Activated CD4-positive, alpha-beta T cell treated with anti-CD3 and anti-CD28 coated beads, Interleukin-2, amount 10 ng/mL, durations not matched to agents 7 days and 5 days (primary cell): Measurements from ENCODE around the gene BACH2. TPM values are rescaled to one million over a fixed set of nuclear protein-coding genes. Genes with fewer than 3 reads are reported as not detected.
A peak's percentile ranks its signal among the peaks of the same experiment; 100 is the strongest.

ENCODE experiments used
- CTCF ChIA-PET: fragments of 350-600 bp; sonication (Branson Sonifier 250); formaldehyde crosslinking; loops from one replicate; lab custom pipeline; 2021; ENCODE audit warnings: antibody characterized with exemption; lab: Charles Lee
- POLR2A ChIA-PET: fragments of 350-600 bp; sonication (Branson Sonifier 250); formaldehyde crosslinking; loops from one replicate; lab custom pipeline; 2021; ENCODE audit warnings: antibody characterized with exemption; lab: Charles Lee
- DNase-seq: peaks from one replicate; pipeline ENCODE4 v3.0.0-alpha.2; 2020
- H3K27ac Mint-ChIP-seq: one replicate; pipeline ENCODE4 v1.8.0; 2021; ENCODE audit warnings: mild to moderate bottlenecking, moderate library complexity, mixed read lengths
- H3K27me3 Mint-ChIP-seq: one replicate; pipeline ENCODE4 v1.8.0; 2021; ENCODE audit warnings: mixed read lengths
- H3K36me3 Mint-ChIP-seq: one replicate; pipeline ENCODE4 v1.8.0; 2021; ENCODE audit warnings: low read depth, mixed read lengths
- H3K4me1 Mint-ChIP-seq: one replicate; pipeline ENCODE4 v1.8.0; 2021; ENCODE audit warnings: mixed read lengths
- H3K4me3 Mint-ChIP-seq: one replicate; pipeline ENCODE4 v1.8.0; 2021; ENCODE audit warnings: mild to moderate bottlenecking, moderate library complexity, mixed read lengths
- H3K9me3 Mint-ChIP-seq: one replicate; pipeline ENCODE4 v1.8.0; 2021; ENCODE audit warnings: mixed read lengths
- total RNA-seq, 2 experiments: library from RNA; stranded (reverse); gene quantifications; one replicate each; pipeline ENCODE4 v1.2.3, GENCODE V29; 2021

Gene BACH2
- total RNA-seq, 2 experiments from 2014 or later, result 59.4 to 61.6 TPM

DNA sequence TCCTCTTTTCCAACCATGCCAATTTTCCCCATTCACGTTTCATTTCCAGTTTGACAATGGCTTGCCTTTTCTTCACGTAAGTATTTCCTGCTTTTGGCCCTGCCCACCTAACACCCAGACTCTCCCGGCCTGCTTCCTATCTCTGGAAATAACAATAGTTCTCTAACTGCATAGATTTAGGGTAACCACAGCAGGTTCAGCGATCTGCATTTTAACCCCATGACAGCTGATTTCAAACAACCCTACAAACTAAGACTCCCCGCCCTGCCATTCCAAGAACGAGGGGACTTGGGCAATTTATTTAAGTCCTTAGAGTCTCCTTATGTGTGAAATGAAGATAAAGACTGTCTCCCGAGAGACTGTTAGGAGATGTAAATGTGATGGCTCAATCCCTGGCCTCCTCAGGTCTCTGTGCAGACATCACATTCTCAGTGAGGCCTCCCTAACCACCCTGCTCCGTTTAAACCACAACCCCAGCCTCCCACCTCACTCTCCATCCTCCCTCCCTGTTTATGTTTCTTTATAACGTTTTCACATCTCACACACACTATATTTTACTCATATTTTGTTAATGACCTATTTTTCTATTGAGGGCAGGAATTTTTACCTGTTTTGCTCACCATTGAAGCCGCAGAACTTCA is 267.5 kb downstream of the BACH2 start:
- CTCF ChIA-PET, result interaction anchor here (0.8 to 1.5 kb wide), 3 partner anchors 25 to 89 kb away, joined by 3 to 4 read pairs (median 4); no protein-coding TSS in a partner anchor
- peaks cover 12% of the 10 kb centered on the region for H3K9me3 Mint-ChIP-seq
- POLR2A ChIA-PET, result no interaction called here
- H3K4me1 Mint-ChIP-seq, result peaks cover 70% of the 10 kb centered on the region
- peak overlapping the region; percentile 26 for H3K4me3 Mint-ChIP-seq
- H3K27ac Mint-ChIP-seq, result peak overlapping the region; percentile 63
- H3K36me3 Mint-ChIP-seq, result peaks cover 63% of the 10 kb centered on the region
- no peaks in the 10 kb centered on the region for H3K27me3 Mint-ChIP-seq
- no peak for DNase-seq

DNA sequence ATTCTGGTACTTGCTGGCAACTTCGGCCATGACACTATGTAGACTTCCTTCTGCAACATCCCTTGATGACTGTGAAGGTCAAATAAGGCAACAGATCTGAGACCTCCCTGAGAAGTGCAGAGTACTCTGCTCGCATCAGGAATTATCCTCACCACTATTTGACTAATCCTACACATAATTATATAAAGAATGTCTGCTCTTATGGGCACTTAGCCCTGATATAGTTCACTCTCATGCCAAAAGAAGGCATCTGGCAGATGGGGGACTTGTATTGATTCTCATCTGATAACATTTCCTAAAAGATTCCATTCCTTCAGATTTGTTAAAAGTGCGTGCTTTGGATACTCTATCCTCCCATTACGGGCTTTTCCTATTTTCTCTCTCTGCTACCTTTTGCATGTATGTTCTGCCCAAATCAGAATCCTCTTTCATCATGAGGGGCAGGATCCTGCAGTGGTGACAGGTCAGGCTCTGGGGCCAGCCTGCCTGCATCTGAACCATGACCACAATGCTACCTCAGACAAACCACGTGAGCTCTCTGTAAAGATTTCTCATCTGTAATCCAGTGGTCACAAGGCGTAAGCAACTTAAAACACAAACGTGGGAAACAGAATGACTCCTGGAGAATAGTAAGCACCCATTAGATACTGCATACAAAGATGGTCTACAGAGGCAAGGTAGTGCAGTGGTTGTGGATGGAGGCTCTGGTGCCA is 268.4 kb downstream of the BACH2 start:
- Mint-ChIP-seq H3K9me3 (peaks cover 16% of the 10 kb centered on the region), H3K4me1 (peaks cover 69% of the 10 kb centered on the region), H3K4me3 (no peak overlapping the region), H3K27me3 (no peaks in the 10 kb centered on the region), H3K36me3 (peaks cover 64% of the 10 kb centered on the region), H3K27ac (peak overlapping the region; percentile 19)
- peak; percentile 22 for DNase-seq
- ChIA-PET CTCF (interaction anchor here (0.8 to 1.2 kb wide), 2 partner anchors 26 to 88 kb away, joined by 3 to 4 read pairs; no protein-coding TSS in a partner anchor), POLR2A (no interaction called here)

DNA sequence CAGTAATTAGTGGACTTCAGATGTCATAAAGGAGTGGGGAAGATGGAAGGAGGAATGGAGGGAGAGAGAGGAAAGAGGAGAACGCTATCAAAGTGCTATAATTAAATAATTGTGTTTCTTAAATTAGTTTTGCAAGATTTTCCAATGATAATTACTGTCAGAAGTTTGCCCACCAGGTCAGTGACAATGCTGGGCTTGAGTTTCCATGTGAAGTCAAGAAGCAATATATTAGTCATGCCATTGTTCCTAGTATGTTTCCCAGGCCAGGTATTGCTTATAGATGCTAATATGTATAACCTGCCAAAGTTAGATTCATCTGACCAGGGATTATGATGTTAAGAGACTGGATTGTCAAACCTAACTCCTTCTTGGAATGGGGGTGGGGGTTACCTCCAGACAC is 270.4 kb downstream of the BACH2 start:
- no peak for DNase-seq
- Mint-ChIP-seq H3K9me3 (peaks cover 16% of the 10 kb centered on the region), H3K4me3 (no peak overlapping the region), H3K27me3 (no peaks in the 10 kb centered on the region), H3K27ac (no peak overlapping the region), H3K36me3 (peaks cover 65% of the 10 kb centered on the region), H3K4me1 (peaks cover 69% of the 10 kb centered on the region)
- ChIA-PET CTCF (no interaction called here), POLR2A (no interaction called here)

DNA sequence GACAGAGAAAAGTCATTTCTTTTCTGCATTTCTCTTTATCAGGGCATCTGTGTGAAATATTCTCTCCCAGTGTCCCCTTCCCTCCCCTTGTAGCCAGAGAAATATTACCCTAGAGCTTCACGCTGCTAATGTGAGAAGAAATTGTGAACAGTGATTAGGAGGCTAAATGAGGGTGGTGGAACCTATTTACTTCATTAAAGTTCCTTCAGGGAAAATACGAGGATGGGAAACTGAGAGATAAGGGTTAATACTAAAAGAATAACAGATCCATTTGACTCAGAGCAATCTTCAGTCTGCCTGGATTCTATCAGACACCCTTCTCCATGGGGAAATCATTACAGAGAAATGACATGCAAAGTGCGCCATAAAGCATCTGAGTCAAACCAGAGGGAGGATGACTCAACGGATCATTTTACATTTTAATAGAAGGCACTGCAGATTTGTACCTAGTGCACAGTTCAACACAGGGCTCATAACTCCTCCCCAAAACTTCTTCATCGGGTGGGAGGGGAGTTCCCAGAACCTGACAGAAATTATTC is 271.1 kb downstream of the BACH2 start:
- Mint-ChIP-seq H3K4me1 (peaks cover 69% of the 10 kb centered on the region), H3K4me3 (no peak overlapping the region), H3K27ac (no peak overlapping the region), H3K27me3 (no peaks in the 10 kb centered on the region), H3K36me3 (peaks cover 71% of the 10 kb centered on the region), H3K9me3 (peaks cover 19% of the 10 kb centered on the region)
- DNase-seq, result no peak
- POLR2A ChIA-PET, result no interaction called here
- CTCF ChIA-PET, result no interaction called here

DNA sequence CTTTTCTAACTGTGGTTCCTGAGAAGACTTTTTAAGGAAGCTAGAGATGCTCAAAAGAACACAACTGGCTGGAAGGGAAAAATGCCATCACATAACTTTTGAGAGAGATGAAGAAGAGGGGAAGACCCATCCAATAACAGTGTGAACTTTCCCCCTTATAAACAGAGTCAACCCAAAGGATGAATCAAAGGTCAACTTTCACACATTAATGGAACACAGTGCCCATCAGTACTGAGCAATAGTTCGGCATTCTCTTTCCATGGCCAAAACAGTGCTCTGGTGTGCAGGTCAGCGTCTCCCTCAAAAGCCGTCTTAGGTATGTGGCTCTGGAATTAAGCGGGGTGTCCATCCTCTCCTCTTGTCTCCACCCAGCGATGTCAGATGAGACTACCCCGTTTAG is 272.0 kb downstream of the BACH2 start:
- ChIA-PET CTCF (no interaction called here), POLR2A (no interaction called here)
- Mint-ChIP-seq H3K36me3 (peaks cover 71% of the 10 kb centered on the region), H3K4me3 (no peak overlapping the region), H3K4me1 (peaks cover 63% of the 10 kb centered on the region), H3K27me3 (no peaks in the 10 kb centered on the region), H3K27ac (no peak overlapping the region), H3K9me3 (peaks cover 23% of the 10 kb centered on the region)
- DNase-seq, result no peak

DNA sequence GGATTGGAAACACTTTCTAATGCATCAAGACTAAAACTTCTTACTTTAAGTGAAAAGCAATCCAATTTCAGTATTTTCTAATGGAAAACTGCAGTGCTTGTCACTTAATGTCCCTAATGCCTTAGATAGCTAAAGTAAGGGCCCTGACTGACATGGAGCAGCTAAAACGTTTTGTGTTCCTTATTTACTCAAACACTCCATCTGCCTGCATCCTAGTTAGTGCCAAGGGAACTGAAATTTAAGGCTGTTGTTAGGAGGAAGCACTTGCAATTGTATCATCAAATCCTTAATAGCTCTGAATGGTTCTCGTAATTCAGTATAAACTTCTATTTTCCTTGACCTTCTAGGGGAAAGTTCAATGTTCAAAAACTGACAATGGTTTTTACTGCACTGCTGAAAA is 274.9 kb downstream of the BACH2 start:
- Mint-ChIP-seq H3K4me1 (peaks cover 49% of the 10 kb centered on the region), H3K27ac (no peak overlapping the region)
- POLR2A ChIA-PET, result no interaction called here

DNA sequence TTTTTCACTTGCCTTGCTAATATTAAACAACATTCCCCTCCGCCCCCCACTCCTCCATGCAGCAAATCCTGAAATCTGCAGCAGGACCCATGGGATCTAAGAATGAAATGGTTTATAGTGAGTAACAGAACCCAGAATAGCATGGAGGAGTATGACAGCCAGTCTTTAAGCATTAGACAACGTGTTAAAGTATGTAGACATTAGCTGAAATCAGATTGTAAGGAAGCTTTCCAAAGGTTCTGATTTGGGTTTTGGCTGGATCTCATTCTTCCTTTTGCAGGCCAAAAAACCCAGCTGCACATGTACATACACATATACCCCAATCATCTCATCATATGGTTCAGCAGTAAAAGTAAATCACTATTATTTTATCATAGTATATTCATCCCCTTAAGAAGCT is 275.9 kb downstream of the BACH2 start:
- H3K4me1 Mint-ChIP-seq, result peaks cover 40% of the 10 kb centered on the region
- POLR2A ChIA-PET, result no interaction called here
- no peak overlapping the region for H3K4me3 Mint-ChIP-seq
- H3K27me3 Mint-ChIP-seq, result no peaks in the 10 kb centered on the region
- no peak for DNase-seq
- H3K36me3 Mint-ChIP-seq, result peaks cover 81% of the 10 kb centered on the region
- CTCF ChIA-PET, result interaction anchor here (0.6 to 1.6 kb wide), 3 partner anchors 13 to 80 kb away, joined by 3 to 4 read pairs (median 3); no protein-coding TSS in a partner anchor
- no peak overlapping the region for H3K27ac Mint-ChIP-seq
- H3K9me3 Mint-ChIP-seq, result peaks cover 38% of the 10 kb centered on the region

More for the DNA sequence above, 274.9 kb downstream of the BACH2 start:
- H3K9me3 Mint-ChIP-seq, result peaks cover 37% of the 10 kb centered on the region
- no peaks in the 10 kb centered on the region for H3K27me3 Mint-ChIP-seq
- H3K36me3 Mint-ChIP-seq, result peaks cover 79% of the 10 kb centered on the region
- no peak for DNase-seq
- CTCF ChIA-PET, result interaction anchor here (1.3 kb wide), 1 partner anchor 15 kb away, joined by 4 read pairs; no protein-coding TSS in a partner anchor
- H3K4me3 Mint-ChIP-seq, result no peak overlapping the region

DNA sequence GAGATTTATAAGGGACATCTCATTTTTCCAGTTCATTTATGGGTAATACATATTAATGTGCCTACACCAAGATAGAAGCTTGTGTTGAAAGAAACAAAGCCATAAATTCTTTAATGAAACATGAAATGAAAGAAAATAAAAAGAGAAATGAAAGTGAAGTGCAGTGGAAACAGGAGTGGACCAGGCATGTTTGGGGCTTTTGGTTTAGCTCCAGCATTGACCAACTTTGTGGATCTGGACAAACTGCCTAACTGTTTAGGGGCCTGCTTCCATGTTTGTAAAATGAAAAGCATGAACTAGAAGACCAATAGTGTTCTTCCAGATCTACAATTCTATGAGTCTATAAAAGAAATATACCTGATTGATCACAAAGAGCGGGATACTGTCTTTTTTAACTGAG is 277.4 kb downstream of the BACH2 start:
- DNase-seq, result no peak
- CTCF ChIA-PET, result interaction anchor here (1.1 to 1.4 kb wide), 2 partner anchors 16 to 34 kb away, joined by 4 to 7 read pairs; no protein-coding TSS in a partner anchor
- POLR2A ChIA-PET, result no interaction called here
- Mint-ChIP-seq H3K4me1 (peaks cover 29% of the 10 kb centered on the region), H3K36me3 (peaks cover 72% of the 10 kb centered on the region), H3K4me3 (no peak overlapping the region), H3K27me3 (no peaks in the 10 kb centered on the region), H3K9me3 (peaks cover 34% of the 10 kb centered on the region), H3K27ac (no peak overlapping the region)

DNA sequence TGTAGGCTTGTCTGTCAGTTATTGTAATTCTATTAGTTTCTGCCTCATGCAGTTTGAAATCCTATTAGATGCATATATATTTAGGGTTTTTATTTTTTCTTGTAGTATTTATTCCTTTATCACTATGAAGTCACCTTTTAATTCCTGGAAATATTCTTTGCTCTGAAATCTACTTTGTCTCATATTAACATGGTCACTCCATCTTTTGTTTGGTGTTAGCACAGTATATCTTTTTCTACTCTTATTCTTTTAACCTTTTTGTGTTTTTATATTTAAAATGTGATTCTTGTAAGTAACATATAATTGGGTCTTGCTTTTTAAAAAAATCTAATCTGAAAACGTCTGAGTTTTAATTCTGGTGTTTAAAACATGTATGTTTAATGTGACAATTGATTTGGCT is 280.8 kb downstream of the BACH2 start:
- H3K4me1 Mint-ChIP-seq, result peaks cover 35% of the 10 kb centered on the region
- peaks cover 65% of the 10 kb centered on the region for H3K36me3 Mint-ChIP-seq
- DNase-seq, result no peak
- ChIA-PET POLR2A (no interaction called here), CTCF (no interaction called here)
- peaks cover 25% of the 10 kb centered on the region for H3K9me3 Mint-ChIP-seq
- no peaks in the 10 kb centered on the region for H3K27me3 Mint-ChIP-seq
- no peak overlapping the region for H3K4me3 Mint-ChIP-seq
- no peak overlapping the region for H3K27ac Mint-ChIP-seq

DNA sequence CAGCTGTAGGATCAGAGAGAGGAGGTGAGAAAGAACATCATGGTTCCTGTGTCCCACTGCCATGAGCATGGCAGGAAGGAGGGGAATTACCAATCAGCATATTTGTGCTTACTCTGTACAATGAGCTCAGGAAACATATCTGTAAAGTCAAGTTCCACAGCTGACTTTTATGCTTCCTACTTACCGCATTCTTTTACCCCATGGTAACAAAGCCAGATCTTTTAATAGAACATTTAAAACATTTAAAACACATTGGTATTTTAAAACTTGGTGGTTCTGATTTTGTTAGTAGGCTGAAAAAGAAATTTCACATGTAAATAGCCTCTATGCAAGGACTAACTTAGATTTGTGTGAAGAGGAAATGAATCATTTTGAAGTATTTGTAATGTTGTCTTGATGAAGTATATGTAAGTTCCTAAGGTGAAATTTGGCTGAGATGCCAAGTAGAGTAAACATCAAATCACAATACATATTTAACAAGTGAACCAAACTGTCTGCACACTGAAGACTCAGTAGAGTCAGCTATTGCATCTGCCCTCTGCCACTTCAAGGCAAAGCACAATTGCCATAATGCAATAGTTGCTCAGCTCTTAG is 287.6 kb downstream of the BACH2 start:
- Mint-ChIP-seq H3K36me3 (peaks cover 66% of the 10 kb centered on the region), H3K27me3 (no peaks in the 10 kb centered on the region), H3K4me3 (no peak overlapping the region), H3K27ac (peak overlapping the region; percentile 48), H3K4me1 (peaks cover 54% of the 10 kb centered on the region), H3K9me3 (no peaks in the 10 kb centered on the region)
- no peak for DNase-seq
- ChIA-PET POLR2A (no interaction called here), CTCF (interaction anchor here (0.6 to 1.3 kb wide), 3 partner anchors 35 to 940 kb away, joined by 3 to 6 read pairs (median 3); no protein-coding TSS in a partner anchor)

DNA sequence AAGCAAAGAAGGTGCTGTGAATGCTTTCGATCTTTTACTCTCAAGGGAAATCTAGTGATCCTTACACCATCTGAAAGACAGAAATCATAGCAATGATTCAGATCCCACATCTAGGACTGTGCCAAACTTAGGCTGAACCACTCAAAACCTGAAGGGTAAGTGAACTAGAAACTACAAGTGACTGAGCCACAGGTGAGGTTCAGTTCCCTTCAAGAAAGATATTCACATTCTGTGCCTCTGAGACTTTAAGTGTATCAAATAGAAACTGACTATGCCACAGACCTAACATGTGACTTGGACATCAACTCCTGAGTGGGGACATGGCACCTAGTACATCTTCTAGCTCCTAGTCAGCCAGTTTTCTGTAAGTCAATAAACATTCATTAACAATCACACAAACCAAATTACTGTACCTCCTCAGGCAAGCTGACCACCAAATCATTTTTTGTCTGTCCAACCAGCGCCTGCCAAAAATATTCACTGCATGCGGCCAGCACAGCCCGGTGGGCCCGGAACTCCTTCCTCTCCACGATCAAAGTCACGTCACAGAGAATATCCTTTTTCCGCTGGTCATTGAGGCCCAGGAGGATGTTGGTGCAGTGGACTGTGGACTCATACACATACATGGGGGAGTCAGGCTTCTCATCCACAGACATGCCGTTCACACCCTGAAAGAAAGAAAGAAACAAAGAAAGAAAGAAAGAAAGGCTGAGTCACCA is 288.3 kb downstream of the BACH2 start:
- peaks cover 62% of the 10 kb centered on the region for H3K36me3 Mint-ChIP-seq
- no peaks in the 10 kb centered on the region for H3K27me3 Mint-ChIP-seq
- no peak for DNase-seq

More for the DNA sequence above, 288.3 kb downstream of the BACH2 start:
- CTCF ChIA-PET, result interaction anchor here (0.6 to 1.3 kb wide), 3 partner anchors 36 to 940 kb away, joined by 3 to 6 read pairs (median 5); no protein-coding TSS in a partner anchor
- Mint-ChIP-seq H3K27ac (peak overlapping the region; percentile 48), H3K9me3 (no peaks in the 10 kb centered on the region), H3K4me1 (peaks cover 52% of the 10 kb centered on the region), H3K4me3 (no peak overlapping the region)
- POLR2A ChIA-PET, result no interaction called here
